GM19452 (cell line): Measurements from ENCODE around the gene SLC44A5.
A peak's percentile ranks its signal among the peaks of the same experiment; 100 is the strongest.
"Not testable (repeated sequence)": the region's sequence is repeated elsewhere in the genome, so short reads cannot be mapped to it uniquely, and the experiment has no call there.

Experiments
- ATAC-seq: cut with Tn5 transposase; IDR thresholded peaks from one replicate; pipeline ENCODE4 v1.9.1; 2021; ENCODE audit not compliant: unreplicated experiment

Gene SLC44A5

DNA sequence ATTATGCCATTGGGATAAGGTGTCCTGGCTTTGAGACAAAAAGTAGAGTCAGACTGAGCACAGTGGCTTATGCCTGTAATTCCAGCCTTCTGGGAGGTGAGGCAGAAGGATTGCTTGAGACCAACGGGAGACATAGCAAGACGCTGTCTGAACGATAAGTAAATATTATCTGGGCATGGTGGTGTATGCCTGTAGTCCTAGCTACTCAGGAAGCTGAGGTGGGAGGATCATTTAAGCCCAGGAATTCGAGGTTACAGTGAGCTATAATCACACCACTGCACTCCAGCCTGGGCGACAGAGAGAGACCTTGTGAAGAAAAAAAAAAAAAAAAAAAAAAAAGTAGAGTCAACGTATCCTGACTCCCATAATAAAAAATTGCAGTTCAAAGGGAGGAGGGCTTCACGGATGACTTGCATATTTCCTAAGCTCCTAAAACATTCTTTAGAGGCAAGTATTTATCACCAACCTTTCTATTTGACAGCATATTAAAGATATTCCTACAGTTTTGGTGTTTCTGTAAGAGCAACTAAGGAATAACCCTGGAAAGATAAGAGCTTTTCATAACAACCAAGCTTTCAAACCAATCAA is 141.2 kb downstream of the SLC44A5 start:
- ATAC-seq = no peak

DNA sequence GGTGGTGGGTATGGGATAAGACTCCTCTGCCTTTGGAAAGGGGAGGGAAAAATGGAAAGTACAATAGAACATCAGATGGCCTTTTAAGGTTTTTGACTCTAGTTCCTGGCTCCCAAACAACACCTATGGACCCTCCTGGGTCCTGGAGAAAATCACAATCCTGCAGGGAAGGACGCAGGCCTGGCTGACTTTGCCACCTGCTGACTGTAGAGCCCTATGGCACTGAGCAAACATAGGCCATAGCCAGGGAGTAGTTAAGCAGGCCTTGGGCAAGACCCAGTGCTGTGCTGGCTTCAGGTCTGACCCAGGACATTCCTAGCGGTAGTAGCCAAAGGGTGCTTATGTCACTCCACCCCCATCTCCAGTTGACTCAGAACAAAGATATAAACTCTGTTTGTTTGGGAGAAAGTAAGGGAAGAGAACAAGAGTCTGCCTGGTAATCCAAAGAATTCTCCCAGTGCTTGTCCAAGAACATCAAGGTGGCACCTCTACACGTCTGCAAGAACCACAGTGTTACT is 149.0 kb downstream of the SLC44A5 start:
- no peak for ATAC-seq

DNA sequence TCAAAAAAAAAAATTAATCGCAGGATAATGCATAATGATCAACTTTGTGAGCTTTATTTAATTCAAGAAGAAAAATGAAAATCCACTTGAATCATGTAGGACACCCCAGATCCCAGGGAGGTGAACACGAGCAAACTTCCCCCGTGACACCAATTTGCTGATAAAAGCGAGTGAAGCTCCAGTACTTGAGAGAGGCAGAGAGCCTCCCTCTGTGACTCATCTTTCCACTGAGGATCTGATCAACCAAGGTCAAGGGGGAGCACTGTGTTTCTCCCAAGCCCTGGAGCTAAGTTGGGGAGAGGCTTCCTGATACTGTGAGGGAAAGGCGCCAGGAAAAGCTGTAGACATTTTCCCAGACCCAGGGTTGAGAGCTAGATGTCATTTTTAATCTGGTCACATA is 160.9 kb downstream of the SLC44A5 start:
- ATAC-seq = no peak

DNA sequence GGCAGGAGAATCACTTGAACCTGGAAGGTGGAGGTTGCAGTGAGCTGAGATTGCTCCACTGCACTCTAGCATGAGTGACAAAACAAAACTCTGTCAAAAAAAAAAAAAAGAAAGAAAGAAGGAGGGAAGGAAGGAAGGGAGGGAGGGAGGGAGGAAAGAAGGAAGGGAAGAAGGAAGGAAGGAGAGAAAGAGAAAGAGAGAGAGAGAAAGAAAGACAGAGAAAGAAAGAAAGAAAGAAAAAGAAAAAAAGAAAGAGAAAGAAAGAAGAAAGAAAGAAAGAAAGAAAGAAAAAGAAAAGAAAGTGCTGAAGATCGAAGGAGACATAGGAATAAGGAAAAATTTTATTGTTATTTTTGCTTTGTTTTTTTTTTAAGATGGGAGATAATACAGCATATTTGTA is 166.7 kb downstream of the SLC44A5 start:
- no peak for ATAC-seq

DNA sequence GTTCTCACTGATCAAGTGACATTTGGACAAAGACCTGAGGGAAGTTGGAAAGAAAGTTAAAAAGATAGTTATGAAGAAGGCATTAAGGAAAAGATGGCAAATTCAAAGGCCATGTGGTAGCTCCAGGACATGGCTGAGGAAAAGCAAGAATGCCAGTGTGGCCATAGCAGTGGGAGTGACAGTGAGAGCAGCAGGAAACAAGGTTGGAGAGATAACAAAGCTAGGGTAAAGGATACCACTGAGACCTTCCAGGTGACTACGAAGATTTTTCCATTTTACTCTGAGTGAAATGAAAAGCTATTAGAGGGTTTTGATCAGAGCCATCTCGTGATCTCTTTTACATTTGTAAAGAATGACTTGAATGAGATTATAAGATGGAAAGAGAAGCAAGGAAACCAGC is 170.6 kb downstream of the SLC44A5 start:
- no peak for ATAC-seq

DNA sequence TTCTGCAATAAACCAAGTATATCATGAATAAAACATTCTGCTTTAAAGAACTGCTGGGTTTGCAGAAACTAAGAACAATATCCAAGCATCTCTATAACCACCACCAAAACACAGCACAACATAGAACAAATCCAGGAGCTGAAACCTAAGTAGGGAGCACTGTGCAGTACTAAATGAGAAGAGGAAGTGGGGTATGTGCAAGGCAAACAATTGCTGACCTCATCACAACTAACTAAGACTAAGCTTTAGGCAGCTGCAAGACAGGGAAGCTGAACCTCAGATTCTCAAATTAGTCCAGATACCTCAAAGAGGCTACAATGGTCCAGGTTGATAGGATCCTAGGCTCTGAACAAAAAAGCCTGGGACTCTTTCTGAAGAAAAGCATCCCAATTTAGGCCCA is 172.6 kb downstream of the SLC44A5 start:
- ATAC-seq = no peak

DNA sequence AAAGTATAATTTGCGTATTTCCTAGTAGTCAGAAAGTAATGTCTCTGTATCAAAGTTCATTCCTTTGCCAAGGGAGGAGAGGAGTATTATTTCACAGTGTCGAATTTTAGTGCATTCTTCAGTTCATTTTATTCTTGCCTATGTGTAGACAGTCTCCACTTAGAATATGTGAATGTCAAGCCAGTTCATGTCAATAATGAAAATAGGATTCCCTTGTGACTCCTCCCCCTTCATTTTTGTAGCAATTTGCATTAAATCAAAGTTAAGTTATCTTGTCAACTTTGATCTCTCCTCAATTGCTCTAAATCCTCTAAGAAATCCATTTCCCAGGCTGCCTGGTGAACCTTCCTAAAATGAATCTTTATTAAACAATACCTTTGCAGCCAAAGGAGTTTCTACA is 179.1 kb downstream of the SLC44A5 start:
- no peak for ATAC-seq

DNA sequence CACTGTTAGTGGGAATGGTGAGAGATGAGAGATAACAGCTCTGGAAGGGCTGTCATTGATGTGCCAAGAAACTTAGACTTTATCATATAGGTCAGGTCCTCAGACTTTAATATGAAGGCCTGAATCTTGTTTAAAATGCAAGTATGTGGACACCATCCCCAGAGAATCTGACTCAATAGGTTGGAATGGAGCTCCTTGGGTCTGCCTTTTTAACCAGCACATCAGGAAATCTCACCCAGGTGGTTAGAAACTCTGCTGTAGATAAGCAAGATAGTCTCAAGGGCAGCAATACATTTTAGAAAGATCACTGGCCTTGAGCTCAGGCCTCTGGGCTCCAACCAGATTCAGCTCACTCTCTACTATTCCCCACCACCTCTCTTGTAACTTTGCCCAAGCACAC is 180.4 kb downstream of the SLC44A5 start:
- no peak for ATAC-seq

DNA sequence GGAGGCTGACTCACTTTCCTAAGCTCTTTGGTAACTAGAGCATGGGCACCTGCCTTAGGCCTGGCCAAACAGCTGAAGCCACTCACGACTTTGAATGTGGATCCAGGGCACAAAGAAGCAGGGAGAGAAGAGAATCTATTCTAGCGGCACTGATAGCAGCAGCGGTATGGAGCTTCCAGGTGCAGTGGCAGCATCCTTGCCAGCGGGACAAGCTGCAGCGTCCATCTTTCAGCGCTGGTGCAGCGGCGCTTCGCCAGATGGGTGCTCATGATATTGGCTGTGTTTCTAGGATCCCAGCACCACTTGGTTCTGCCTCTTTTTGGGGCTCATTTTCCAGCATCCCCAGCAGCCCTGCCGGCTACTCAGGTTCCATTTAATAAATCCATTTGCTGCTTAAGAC is 184.2 kb downstream of the SLC44A5 start:
- no peak for ATAC-seq

DNA sequence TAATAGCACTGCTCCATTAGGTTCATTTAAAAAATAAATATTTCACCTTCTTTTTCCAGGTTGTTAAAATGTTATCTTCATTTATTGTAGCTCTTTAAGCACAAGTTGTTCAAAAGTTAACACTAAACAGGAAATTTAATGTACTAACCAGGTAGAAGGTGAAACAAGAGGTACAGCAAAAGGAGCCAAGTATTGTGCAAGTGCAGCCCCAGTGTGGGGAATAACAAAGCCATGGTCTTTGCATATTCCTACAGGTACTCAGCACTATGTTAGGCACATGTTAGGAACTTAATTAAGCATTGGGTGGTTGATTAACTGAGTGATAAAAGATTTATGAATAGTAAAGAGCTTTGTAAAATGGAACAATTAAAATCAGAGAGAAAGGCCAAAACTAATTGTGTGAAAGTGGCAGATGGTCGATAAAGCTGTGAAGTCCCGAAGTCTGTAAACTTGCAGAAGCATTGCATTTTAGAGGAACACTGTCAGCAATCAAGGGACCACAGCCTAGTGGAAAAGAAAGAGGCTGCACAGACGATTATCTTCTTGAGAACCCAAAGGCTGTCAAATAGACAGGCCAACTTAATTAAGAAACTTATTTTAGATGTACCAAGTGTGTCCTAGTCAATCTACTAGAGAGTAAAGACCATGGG is 185.8 kb downstream of the SLC44A5 start:
- no peak for ATAC-seq

DNA sequence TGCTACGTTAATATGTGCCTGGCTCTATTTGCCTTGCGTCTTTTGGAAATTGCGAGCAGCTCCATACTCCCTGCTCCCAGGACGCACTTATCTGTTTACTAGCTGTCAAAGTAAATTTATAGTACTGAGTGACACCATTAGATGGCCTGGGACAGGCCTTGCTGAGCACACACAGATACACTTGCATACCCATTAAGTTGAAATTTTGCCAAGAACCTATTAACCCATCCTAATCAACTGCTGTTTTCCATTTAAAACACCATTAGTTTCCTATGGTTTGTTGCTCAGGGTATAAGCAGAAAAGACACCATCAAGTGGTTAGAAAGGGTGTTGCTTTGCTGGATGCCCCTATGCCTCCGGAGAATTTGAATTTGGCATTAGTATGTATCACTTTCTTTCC is 187.3 kb downstream of the SLC44A5 start:
- ATAC-seq = no peak

DNA sequence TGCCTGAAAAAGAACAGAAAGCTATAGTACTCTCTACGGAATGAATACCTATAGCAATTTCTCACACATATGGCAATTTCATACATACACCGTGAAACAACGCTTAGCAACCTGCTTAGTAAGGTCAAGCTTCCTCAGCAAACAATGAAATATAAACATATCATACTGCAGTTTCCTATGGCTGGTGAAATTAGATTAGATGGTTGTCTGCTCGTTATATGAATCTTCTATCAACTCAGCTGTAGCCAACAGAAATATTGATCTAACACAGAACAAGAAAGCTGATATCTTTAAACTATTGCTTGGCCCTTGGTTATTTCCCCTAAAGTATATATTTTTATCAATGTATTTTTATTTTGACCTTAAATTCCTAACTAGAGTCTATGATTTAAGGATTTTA is 187.8 kb downstream of the SLC44A5 start:
- no peak for ATAC-seq

DNA sequence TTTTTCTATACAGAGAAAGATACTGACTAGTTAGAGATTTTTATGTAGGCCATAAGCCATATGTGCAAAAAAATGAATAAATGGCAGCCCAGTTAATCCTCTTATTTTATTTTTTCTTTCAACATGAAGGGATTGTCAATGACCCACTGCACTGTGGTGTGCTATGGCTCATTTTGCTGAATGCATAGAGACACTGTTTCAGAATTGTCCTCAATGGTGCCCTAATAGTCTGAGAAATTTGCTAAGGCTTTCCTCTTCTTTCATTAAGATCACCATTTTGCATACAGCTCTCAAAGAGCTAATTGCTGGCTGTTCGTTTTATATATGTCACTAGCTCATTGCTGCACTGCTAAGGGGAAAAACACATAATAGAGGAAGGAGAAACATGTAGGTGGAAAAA is 189.5 kb downstream of the SLC44A5 start:
- ATAC-seq = no peak

DNA sequence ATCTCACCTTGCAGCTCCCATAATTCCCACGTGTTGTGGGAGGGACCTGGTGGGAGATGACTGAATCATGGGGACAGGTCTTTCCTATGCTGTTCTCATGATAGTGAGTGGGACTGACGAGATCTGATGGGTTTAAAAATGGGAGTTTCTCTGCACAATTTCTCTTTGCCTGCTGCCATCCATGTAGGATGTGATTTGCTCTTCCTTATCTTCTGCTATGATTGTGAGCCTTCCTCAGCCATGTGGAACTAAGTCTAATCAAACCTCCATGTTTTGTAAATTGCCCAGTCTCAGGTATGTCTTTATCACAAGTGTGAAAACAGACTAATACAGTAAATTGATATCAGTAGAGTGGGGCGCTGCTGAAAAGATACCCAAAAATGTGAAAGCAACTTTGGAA is 195.7 kb downstream of the SLC44A5 start:
- no peak for ATAC-seq

DNA sequence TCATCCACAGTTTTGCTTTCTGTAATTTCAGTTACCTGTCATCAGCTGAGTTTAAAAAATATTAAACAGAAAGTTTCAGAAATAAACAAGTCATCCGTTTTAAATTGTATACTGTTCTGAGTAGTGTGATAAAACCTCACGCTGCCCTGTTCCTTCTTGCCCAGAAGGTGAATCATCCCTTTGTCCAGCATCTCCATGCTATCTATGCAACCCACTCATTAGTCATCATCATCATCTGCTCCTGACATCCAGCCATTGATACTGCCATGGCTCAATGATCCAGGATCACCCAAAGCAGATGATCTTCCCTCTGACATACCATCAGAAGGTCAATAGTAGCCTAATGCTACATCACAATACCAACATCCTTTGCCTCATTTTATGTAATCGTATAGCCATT is 198.3 kb downstream of the SLC44A5 start:
- no peak for ATAC-seq

DNA sequence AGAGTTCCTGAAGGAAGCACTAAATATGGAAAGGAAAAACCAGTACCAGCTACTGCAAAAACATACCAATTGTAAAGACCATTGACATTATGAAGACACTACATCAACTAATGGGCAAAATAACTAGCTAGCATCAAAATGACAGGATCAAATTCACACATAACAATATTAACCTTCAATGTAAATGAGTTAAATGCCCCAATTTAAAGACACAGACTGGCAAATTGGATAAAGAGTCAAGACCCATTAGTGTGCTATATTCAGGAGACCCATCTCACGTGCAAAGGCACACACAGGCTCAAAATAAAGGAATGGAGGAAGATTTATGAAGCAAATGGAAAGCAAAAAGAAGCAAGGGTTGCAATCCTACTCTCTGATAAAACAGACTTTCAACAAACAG is 206.2 kb downstream of the SLC44A5 start:
- ATAC-seq = not testable (repeated sequence)

DNA sequence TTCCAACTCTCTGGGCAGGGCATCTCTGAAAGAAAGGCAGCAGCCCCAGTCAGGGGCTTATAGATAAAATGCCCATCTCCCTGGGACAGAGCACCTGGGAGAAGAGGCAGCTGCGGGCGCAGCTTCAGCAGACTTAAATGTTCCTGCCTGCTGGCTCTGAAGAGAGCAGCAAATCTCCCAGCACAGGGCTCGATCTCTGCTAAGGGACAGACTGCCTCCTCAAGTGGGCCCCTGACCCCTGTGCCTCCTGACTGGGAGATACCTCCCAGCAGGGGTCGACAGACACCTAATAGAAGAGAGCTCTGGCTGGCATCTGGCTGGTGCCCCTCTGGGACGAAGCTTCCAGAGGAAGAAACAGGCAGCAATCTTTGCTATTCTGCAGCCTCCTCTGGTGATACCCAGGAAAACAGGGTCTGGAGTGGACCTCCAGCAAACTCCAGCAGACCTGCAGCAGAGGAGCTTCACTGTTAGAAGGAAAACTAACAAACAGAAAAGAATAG is 207.7 kb downstream of the SLC44A5 start:
- not testable (repeated sequence) for ATAC-seq

DNA sequence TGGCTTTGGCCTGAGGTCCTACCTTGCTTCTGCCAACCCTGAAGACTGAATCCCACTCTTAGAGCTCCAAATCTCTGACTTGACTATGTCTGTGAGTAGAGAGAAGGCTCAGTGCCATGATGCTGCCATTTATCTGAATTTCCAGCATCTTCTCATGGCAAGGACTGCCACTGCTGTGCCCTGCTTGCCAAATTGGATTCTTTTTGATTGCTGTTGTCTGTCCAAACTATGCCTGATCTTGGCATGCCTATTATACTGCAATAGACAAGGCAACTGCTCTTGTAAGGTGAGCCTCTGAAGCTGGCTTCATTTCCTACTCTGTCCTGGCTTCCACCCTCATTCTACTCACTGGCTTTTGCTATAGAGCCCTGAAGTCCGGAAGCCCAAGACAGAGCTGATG is 210.2 kb downstream of the SLC44A5 start:
- no peak for ATAC-seq

DNA sequence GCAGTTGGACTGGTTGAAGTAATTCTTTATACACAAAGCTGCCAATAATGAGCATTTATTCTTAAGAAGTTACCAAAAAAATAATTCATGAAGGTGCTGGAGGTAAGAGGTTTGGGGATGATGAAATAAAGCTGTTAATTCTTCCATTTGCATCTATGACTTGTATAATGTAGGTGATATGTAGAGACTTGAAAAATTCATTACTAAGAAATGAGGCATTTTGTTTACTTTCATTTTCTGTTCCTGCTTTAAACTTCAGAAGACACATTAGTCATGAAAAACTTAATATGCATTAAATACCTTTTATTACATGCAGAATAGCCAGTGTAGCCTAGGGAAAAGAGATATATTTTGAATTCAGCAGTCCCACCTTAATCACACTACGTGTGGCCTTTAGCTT is 214.2 kb downstream of the SLC44A5 start:
- ATAC-seq = no peak

DNA sequence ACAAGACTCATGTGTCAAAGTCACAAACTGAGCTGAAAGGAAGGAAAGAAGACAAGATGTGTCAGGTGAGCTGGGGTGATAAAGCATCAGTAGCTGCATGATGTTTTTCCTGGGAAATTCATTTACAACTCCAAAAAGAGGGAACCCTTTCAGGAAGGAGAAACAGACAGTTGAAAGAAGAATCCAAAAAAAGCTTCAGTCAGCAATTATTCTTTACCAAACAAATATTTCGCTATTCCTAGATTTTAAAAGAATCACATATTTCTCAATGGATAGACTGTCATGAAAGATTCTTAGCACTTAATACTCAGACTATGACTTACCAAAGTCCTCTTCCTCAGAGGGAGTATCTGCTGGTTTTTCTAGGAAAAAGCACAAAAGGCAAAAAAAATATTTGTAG is 214.7 kb downstream of the SLC44A5 start:
- no peak for ATAC-seq

DNA sequence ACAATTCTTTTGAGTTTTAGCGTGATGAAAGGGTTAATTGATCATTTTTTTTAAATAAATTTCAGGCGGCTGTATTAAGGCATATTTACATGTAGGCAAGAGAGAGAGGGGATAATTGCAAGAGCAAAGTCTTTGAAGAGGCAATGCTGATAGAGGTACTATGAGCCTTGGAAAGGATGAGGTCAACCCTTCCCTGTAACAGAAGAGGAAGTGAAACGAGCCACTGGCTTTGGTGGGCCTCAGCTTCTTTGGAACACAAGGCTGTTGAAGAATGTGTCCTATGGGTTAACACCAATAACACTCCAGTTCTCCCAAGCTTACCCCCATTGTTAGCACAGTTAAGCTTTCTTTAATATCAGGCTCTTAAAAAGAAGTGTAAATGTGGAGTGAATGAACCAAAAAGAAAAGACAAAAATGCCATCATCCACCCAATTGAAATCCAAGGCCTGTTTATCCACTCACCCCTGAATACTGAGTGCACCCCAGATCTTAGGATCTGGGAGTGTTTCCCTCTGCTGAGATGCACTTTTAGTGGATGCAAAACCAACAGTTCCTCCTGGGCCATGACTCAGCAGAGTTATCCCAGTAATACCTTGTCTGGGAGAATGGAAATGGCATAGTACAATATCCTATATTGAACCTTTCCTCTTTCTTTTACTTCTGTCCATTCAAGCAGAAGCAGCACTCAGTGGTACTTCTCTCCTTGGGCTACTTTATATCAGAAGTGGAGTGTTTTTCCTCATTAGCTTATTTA is 216.4 kb downstream of the SLC44A5 start:
- ATAC-seq = peak; percentile 44

DNA sequence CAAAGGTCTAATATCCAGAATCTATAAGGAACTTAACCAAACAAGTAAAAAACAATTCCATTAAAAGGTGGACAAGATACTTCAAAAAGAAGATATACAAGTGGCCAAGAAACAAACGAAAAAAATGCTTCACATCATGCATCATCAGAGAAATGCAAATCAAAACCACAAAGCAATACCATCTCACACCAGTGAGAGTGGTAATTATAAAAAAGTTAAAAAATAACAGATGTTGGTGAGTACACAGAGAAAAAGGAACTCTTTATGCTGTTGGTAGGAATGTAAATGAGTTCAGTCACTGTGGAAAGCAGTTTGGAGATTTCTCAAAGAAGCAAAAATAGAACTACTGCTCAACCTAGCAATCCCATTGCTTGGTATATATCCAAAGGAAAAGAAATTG is 218.6 kb downstream of the SLC44A5 start:
- peak; percentile 93 for ATAC-seq
